Activated T-helper 2 cell treated with anti-CD3 and anti-CD28 coated beads, Interferon-gamma antibody, Interleukin-2, Interleukin-4, amounts not matched to agents 10 μg/mL and 5 μg/mL and 100 μg/mL, durations not matched to agents 14 hours and 24 hours and 36 hours (primary cell): ENCODE results near the gene TUBB8. TPM values are rescaled to one million over a fixed set of nuclear protein-coding genes. Genes with fewer than 3 reads are reported as not detected.

Experiments used
- DNase-seq: peaks from one replicate; pipeline ENCODE4 v3.0.0; 2021; ENCODE audit warnings: low spot score
- H3K27ac Mint-ChIP-seq: one replicate; pipeline ENCODE4 v1.8.0; 2021; ENCODE audit warnings: mixed read lengths
- H3K27me3 Mint-ChIP-seq: one replicate; pipeline ENCODE4 v1.8.0; 2021; ENCODE audit warnings: low read depth, mixed read lengths
- H3K36me3 Mint-ChIP-seq: one replicate; pipeline ENCODE4 v1.8.0; 2021; ENCODE audit warnings: low read depth, mixed read lengths
- H3K4me1 Mint-ChIP-seq: one replicate; pipeline ENCODE4 v1.8.0; 2021; ENCODE audit warnings: low read depth, mixed read lengths
- H3K4me3 Mint-ChIP-seq: one replicate; pipeline ENCODE4 v1.8.0; 2021; ENCODE audit warnings: low read depth, mild to moderate bottlenecking, moderate library complexity, mixed read lengths
- H3K9me3 Mint-ChIP-seq: one replicate; pipeline ENCODE4 v1.8.0; 2021; ENCODE audit warnings: mixed read lengths
- intact Hi-C: fragments of 100-400 bp; cut with micrococcal nuclease; formaldehyde crosslinking; loops from one replicate; pipeline ENCODE4 v1.15.1; 2023
- total RNA-seq: library from RNA; stranded (reverse); gene quantifications from 2 replicates; pipeline ENCODE4 v1.2.3, GENCODE V29; 2022

Gene TUBB8
- total RNA-seq: not detected in 2 replicates

GRCh38 chr10:48996-49395 lies at the start of gene TUBB8:
Gene TUBB8, minus strand, starts transcription at chr10:49296. Its CDS starts 58 bp downstream, at chr10:49238.
- Mint-ChIP-seq H3K9me3 (no peaks in the 10 kb centered on the region), H3K4me3 (no peak within 1 kb of the TSS), H3K36me3 (no peaks in the 10 kb centered on the region), H3K27me3 (no peaks in the 10 kb centered on the region), H3K27ac (no peak within 1 kb of the TSS), H3K4me1 (no peaks in the 10 kb centered on the region)
- DNase-seq: no peak
- intact Hi-C loops: no loop called here

GRCh38 chr10:96466-96865 lies 47.4 kb upstream of the TUBB8 start:
- H3K4me3 Mint-ChIP-seq: no peak overlapping the region
- intact Hi-C loops: no loop called here
- H3K27ac Mint-ChIP-seq: no peak overlapping the region
- no peaks in the 10 kb centered on the region for H3K4me1 Mint-ChIP-seq
- DNase-seq: no peak
- H3K27me3 Mint-ChIP-seq: peaks cover 5% of the 10 kb centered on the region
- H3K9me3 Mint-ChIP-seq: peaks cover 29% of the 10 kb centered on the region
- H3K36me3 Mint-ChIP-seq: no peaks in the 10 kb centered on the region

- H3K27me3 Mint-ChIP-seq: peaks cover 5% of the 10 kb centered on the region
These were observed 46.4 kb upstream of the TUBB8 start for GRCh38 chr10:95356-96115.

GRCh38 chr10:94613-95012 lies 45.5 kb upstream of the TUBB8 start:
- H3K4me1 Mint-ChIP-seq: no peaks in the 10 kb centered on the region
- H3K27me3 Mint-ChIP-seq: peaks cover 5% of the 10 kb centered on the region
- intact Hi-C loops: no loop called here
- H3K9me3 Mint-ChIP-seq: peaks cover 29% of the 10 kb centered on the region
- no peak overlapping the region for H3K27ac Mint-ChIP-seq
- no peak for DNase-seq
- H3K4me3 Mint-ChIP-seq: no peak overlapping the region
- no peaks in the 10 kb centered on the region for H3K36me3 Mint-ChIP-seq

More at GRCh38 chr10:95356-96115, 46.4 kb upstream of the TUBB8 start:
- Mint-ChIP-seq H3K36me3 (no peaks in the 10 kb centered on the region), H3K9me3 (peaks cover 29% of the 10 kb centered on the region), H3K4me1 (no peaks in the 10 kb centered on the region), H3K27ac (no peak overlapping the region), H3K4me3 (no peak overlapping the region)
- intact Hi-C loops: no loop called here
- no peak for DNase-seq

GRCh38 chr10:92846-93245 lies 43.8 kb upstream of the TUBB8 start:
- H3K27ac Mint-ChIP-seq: no peak overlapping the region
- intact Hi-C loops: no loop called here
- DNase-seq: no peak
- H3K36me3 Mint-ChIP-seq: no peaks in the 10 kb centered on the region
- H3K4me1 Mint-ChIP-seq: peaks cover 2% of the 10 kb centered on the region
- peaks cover 29% of the 10 kb centered on the region for H3K9me3 Mint-ChIP-seq
- H3K27me3 Mint-ChIP-seq: peaks cover 8% of the 10 kb centered on the region
- no peak overlapping the region for H3K4me3 Mint-ChIP-seq

GRCh38 chr10:92153-92552 lies 43.1 kb upstream of the TUBB8 start:
- peaks cover 8% of the 10 kb centered on the region for H3K27me3 Mint-ChIP-seq
- H3K4me1 Mint-ChIP-seq: peaks cover 7% of the 10 kb centered on the region
- no peak overlapping the region for H3K27ac Mint-ChIP-seq
- H3K4me3 Mint-ChIP-seq: no peak overlapping the region
- intact Hi-C loops: no loop called here
- no peak for DNase-seq
- no peaks in the 10 kb centered on the region for H3K36me3 Mint-ChIP-seq
- peaks cover 23% of the 10 kb centered on the region for H3K9me3 Mint-ChIP-seq

- Mint-ChIP-seq H3K9me3 (peaks cover 15% of the 10 kb centered on the region), H3K27ac (no peak overlapping the region), H3K36me3 (no peaks in the 10 kb centered on the region), H3K4me1 (peaks cover 10% of the 10 kb centered on the region), H3K4me3 (no peak overlapping the region), H3K27me3 (peaks cover 8% of the 10 kb centered on the region)
- no peak for DNase-seq
- intact Hi-C loops: no loop called here
These were observed 42.2 kb upstream of the TUBB8 start for GRCh38 chr10:91313-91712.

- Mint-ChIP-seq H3K4me1 (peaks cover 10% of the 10 kb centered on the region), H3K27ac (no peak overlapping the region), H3K27me3 (peaks cover 8% of the 10 kb centered on the region), H3K4me3 (no peak overlapping the region), H3K9me3 (peaks cover 8% of the 10 kb centered on the region), H3K36me3 (no peaks in the 10 kb centered on the region)
- intact Hi-C loops: no loop called here
- DNase-seq: no peak
These were observed 41.1 kb upstream of the TUBB8 start for GRCh38 chr10:90161-90560.

GRCh38 chr10:89248-89647 lies 40.2 kb upstream of the TUBB8 start:
- DNase-seq: no peak
- Mint-ChIP-seq H3K4me1 (peaks cover 10% of the 10 kb centered on the region), H3K4me3 (no peak overlapping the region), H3K27me3 (peaks cover 7% of the 10 kb centered on the region), H3K36me3 (no peaks in the 10 kb centered on the region), H3K27ac (no peak overlapping the region), H3K9me3 (no peaks in the 10 kb centered on the region)
- intact Hi-C loops: no loop called here

- peaks cover 10% of the 10 kb centered on the region for H3K4me1 Mint-ChIP-seq
- no peak overlapping the region for H3K4me3 Mint-ChIP-seq
- no peaks in the 10 kb centered on the region for H3K36me3 Mint-ChIP-seq
- no peaks in the 10 kb centered on the region for H3K9me3 Mint-ChIP-seq
- intact Hi-C loops: no loop called here
- H3K27ac Mint-ChIP-seq: no peak overlapping the region
- H3K27me3 Mint-ChIP-seq: peaks cover 7% of the 10 kb centered on the region
- DNase-seq: no peak
These were observed 39.2 kb upstream of the TUBB8 start for GRCh38 chr10:88253-88652.

GRCh38 chr10:87177-88080 lies 38.3 kb upstream of the TUBB8 start:
- Mint-ChIP-seq H3K4me3 (no peak overlapping the region), H3K9me3 (no peaks in the 10 kb centered on the region), H3K36me3 (no peaks in the 10 kb centered on the region), H3K27me3 (peaks cover 3% of the 10 kb centered on the region), H3K27ac (no peak overlapping the region), H3K4me1 (peaks cover 10% of the 10 kb centered on the region)
- intact Hi-C loops: no loop called here
- DNase-seq: no peak

- intact Hi-C loops: no loop called here
- no peak for DNase-seq
- Mint-ChIP-seq H3K4me1 (peaks cover 10% of the 10 kb centered on the region), H3K36me3 (no peaks in the 10 kb centered on the region), H3K27me3 (peaks cover 3% of the 10 kb centered on the region), H3K4me3 (no peak overlapping the region), H3K9me3 (no peaks in the 10 kb centered on the region), H3K27ac (no peak overlapping the region)
These were observed 36.9 kb upstream of the TUBB8 start for GRCh38 chr10:86031-86430.

GRCh38 chr10:85044-85443 lies 35.9 kb upstream of the TUBB8 start:
- no peaks in the 10 kb centered on the region for H3K9me3 Mint-ChIP-seq

More at GRCh38 chr10:85044-85443, 35.9 kb upstream of the TUBB8 start:
- Mint-ChIP-seq H3K4me3 (no peak overlapping the region), H3K27ac (no peak overlapping the region), H3K36me3 (no peaks in the 10 kb centered on the region), H3K27me3 (peaks cover 3% of the 10 kb centered on the region), H3K4me1 (peaks cover 10% of the 10 kb centered on the region)
- intact Hi-C loops: no loop called here
- no peak for DNase-seq
